ENCODE measurements around the gene ORMDL1. TPM values are rescaled to one million over a fixed set of nuclear protein-coding genes. Genes with fewer than 3 reads are reported as not detected.

Gene ORMDL1
- total and polyA plus RNA-seq, 2 experiments from 2014 or later = 50.5 to 84.2 TPM

DNA sequence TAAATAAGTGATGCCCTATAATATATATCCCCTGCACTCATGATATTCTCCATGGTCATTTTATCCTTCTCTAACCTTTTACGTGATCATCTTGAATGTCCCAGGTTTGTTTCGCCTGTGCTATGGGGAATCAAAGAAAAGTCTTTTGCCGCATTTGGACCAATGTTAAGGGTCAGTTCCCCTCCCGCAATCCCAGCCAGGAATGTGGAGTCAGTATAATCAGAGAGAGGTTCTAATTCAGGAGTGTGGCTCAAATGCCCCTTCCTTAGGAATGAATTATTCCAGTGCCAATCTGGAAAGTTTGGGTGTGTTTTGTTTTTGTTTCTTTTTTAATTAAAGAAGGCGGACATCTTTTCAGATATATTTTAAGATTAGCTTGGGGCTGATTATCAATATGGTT, 41.9 kb upstream of the ORMDL1 start:
- TF ChIP-seq, protein P1, sequence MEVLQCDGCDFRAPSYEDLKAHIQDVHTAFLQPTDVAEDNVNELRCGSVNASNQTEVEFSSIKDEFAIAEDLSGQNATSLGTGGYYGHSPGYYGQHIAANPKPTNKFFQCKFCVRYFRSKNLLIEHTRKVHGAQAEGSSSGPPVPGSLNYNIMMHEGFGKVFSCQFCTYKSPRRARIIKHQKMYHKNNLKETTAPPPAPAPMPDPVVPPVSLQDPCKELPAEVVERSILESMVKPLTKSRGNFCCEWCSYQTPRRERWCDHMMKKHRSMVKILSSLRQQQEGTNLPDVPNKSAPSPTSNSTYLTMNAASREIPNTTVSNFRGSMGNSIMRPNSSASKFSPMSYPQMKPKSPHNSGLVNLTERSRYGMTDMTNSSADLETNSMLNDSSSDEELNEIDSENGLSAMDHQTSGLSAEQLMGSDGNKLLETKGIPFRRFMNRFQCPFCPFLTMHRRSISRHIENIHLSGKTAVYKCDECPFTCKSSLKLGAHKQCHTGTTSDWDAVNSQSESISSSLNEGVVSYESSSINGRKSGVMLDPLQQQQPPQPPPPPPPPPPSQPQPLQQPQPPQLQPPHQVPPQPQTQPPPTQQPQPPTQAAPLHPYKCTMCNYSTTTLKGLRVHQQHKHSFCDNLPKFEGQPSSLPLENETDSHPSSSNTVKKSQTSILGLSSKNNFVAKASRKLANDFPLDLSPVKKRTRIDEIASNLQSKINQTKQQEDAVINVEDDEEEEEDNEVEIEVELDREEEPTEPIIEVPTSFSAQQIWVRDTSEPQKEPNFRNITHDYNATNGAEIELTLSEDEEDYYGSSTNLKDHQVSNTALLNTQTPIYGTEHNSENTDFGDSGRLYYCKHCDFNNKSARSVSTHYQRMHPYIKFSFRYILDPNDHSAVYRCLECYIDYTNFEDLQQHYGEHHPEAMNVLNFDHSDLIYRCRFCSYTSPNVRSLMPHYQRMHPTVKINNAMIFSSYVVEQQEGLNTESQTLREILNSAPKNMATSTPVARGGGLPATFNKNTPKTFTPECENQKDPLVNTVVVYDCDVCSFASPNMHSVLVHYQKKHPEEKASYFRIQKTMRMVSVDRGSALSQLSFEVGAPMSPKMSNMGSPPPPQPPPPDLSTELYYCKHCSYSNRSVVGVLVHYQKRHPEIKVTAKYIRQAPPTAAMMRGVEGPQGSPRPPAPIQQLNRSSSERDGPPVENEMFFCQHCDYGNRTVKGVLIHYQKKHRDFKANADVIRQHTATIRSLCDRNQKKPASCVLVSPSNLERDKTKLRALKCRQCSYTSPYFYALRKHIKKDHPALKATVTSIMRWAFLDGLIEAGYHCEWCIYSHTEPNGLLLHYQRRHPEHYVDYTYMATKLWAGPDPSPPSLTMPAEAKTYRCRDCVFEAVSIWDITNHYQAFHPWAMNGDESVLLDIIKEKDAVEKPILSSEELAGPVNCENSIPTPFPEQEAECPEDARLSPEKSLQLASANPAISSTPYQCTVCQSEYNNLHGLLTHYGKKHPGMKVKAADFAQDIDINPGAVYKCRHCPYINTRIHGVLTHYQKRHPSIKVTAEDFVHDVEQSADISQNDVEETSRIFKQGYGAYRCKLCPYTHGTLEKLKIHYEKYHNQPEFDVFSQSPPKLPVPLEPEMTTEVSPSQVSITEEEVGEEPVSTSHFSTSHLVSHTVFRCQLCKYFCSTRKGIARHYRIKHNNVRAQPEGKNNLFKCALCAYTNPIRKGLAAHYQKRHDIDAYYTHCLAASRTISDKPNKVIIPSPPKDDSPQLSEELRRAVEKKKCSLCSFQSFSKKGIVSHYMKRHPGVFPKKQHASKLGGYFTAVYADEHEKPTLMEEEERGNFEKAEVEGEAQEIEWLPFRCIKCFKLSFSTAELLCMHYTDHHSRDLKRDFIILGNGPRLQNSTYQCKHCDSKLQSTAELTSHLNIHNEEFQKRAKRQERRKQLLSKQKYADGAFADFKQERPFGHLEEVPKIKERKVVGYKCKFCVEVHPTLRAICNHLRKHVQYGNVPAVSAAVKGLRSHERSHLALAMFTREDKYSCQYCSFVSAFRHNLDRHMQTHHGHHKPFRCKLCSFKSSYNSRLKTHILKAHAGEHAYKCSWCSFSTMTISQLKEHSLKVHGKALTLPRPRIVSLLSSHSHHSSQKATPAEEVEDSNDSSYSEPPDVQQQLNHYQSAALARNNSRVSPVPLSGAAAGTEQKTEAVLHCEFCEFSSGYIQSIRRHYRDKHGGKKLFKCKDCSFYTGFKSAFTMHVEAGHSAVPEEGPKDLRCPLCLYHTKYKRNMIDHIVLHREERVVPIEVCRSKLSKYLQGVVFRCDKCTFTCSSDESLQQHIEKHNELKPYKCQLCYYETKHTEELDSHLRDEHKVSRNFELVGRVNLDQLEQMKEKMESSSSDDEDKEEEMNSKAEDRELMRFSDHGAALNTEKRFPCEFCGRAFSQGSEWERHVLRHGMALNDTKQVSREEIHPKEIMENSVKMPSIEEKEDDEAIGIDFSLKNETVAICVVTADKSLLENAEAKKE (CRISPR knock-in tag; IDR thresholded peaks at IDR 0.05) = no peak
- TF ChIP-seq EZH2phosphoT487 (IDR thresholded peaks at IDR 0.05; ENCODE audit: unreplicated experiment) (no peak), STAT1 (IDR thresholded peaks at IDR 0.05; ENCODE audit: unreplicated experiment) (no peak), NANOG (IDR thresholded peaks at IDR 0.05; ENCODE audit: borderline replicate concordance) (no peak), ZNF331 (CRISPR knock-in tag; IDR thresholded peaks at IDR 0.05; ENCODE audit: low read depth) (no peak), ZNF114 (CRISPR knock-in tag; IDR thresholded peaks at IDR 0.05) (no peak)
- TF ChIP-seq, protein P2, sequence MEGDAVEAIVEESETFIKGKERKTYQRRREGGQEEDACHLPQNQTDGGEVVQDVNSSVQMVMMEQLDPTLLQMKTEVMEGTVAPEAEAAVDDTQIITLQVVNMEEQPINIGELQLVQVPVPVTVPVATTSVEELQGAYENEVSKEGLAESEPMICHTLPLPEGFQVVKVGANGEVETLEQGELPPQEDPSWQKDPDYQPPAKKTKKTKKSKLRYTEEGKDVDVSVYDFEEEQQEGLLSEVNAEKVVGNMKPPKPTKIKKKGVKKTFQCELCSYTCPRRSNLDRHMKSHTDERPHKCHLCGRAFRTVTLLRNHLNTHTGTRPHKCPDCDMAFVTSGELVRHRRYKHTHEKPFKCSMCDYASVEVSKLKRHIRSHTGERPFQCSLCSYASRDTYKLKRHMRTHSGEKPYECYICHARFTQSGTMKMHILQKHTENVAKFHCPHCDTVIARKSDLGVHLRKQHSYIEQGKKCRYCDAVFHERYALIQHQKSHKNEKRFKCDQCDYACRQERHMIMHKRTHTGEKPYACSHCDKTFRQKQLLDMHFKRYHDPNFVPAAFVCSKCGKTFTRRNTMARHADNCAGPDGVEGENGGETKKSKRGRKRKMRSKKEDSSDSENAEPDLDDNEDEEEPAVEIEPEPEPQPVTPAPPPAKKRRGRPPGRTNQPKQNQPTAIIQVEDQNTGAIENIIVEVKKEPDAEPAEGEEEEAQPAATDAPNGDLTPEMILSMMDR (conservative IDR thresholded peaks at IDR 0.05; ENCODE audit: low read depth in 2 of 2) = no peak
- no peaks in the 10 kb centered on the region; the same call in 1 of the 2 replicates for H4K20me1 ChIP-seq (replicated peaks; ENCODE audit: insufficient read depth)
- 0 out of 2 replicates have a peak overlapping the region, but pooled peaks have one; percentile 9 for H3K27ac ChIP-seq (ENCODE audit: low read depth)
- DNase-seq (ENCODE audit: low spot score) = no peak
- H3F3A ChIP-seq (replicated peaks; ENCODE audit: low read depth) = no peaks in the 10 kb centered on the region
- Mint-ChIP-seq H3K27me3 (ENCODE audit: insufficient read depth, low read depth, poor library complexity) (no peaks in the 10 kb centered on the region), H3K4me1 (peaks cover 10% of the 10 kb centered on the region), H3K9me3 (no peaks in the 10 kb centered on the region), H3K36me3 (ENCODE audit: low read depth) (no peaks in the 10 kb centered on the region; the same call in 1 of the 3 replicates), H3K27ac (no peak overlapping the region), H3K4me3 (no peak overlapping the region)
- H3K27me3 ChIP-seq (ENCODE audit: insufficient read depth) = no peaks in the 10 kb centered on the region
- no peaks in the 10 kb centered on the region for H3K36me3 ChIP-seq (ENCODE audit: insufficient read depth)
- no peak for ATAC-seq
- no peaks in the 10 kb centered on the region for H3K4me1 ChIP-seq (ENCODE audit: insufficient read depth)
- 0 out of 2 replicates have a peak, but pooled peaks cover 18% of the 10 kb centered on the region for H3K79me2 ChIP-seq (replicated peaks; ENCODE audit: insufficient read depth)
- no peak overlapping the region for H3K4me3 ChIP-seq
- no peak overlapping the region for H2AFZ ChIP-seq
- H3K4me2 ChIP-seq = no peak overlapping the region
- no peaks in the 10 kb centered on the region for H3K9me2 ChIP-seq (ENCODE audit: insufficient read depth)

Measured in GM23338 (cell line).